NCI-H146 treated with DMSO at 0.1 percent for 48 hours (cell line): ENCODE measurements around the gene CACNA2D4.

Experiments used
- DNase-seq: peaks from one replicate; lab custom pipeline; 2025; ENCODE audit not compliant: unreplicated experiment; lab: John Stamatoyannopoulos, UW

CACNA2D4 gene

GRCh38 chr12:1920436-1920835, 2.0 kb upstream of the CACNA2D4 start:
- no peak for DNase-seq

GRCh38 chr12:1919763-1920162, 1.3 kb upstream of the CACNA2D4 start:
- no peak for DNase-seq

- DNase-seq: no peak
Observed at GRCh38 chr12:1919284-1919683, 832 bp upstream of the CACNA2D4 start.

GRCh38 chr12:1918884-1919236, 408 bp upstream of the CACNA2D4 start:
- DNase-seq: no peak

- DNase-seq: no peak
Observed at GRCh38 chr12:1917172-1918070, 1.0 kb downstream of the CACNA2D4 start.

- DNase-seq: no peak
Observed at GRCh38 chr12:1916371-1917171, 1.9 kb downstream of the CACNA2D4 start.

GRCh38 chr12:1915082-1915968, 3.1 kb downstream of the CACNA2D4 start:
- DNase-seq: no peak

GRCh38 chr12:1914114-1914911, 4.1 kb downstream of the CACNA2D4 start:
- DNase-seq: no peak

GRCh38 chr12:1913377-1914113, 4.9 kb downstream of the CACNA2D4 start:
- no peak for DNase-seq

GRCh38 chr12:1912580-1913376, 5.7 kb downstream of the CACNA2D4 start:
- no peak for DNase-seq

- no peak for DNase-seq
Observed at GRCh38 chr12:1911598-1912575, 6.6 kb downstream of the CACNA2D4 start.

- no peak for DNase-seq
Observed at GRCh38 chr12:1910468-1910867, 8.0 kb downstream of the CACNA2D4 start.

GRCh38 chr12:1908758-1909157, 9.7 kb downstream of the CACNA2D4 start:
- DNase-seq: no peak

- no peak for DNase-seq
Observed at GRCh38 chr12:1907652-1908611, 10.5 kb downstream of the CACNA2D4 start.

- DNase-seq: no peak
Observed at GRCh38 chr12:1906579-1906978, 11.9 kb downstream of the CACNA2D4 start.

GRCh38 chr12:1904875-1905274, 13.6 kb downstream of the CACNA2D4 start:
- no peak for DNase-seq

- DNase-seq: no peak
Observed at GRCh38 chr12:1896964-1897363, 21.5 kb downstream of the CACNA2D4 start.
